Testis (tissue), 3 donors: ENCODE measurements around the gene KLHL26. TPM values are rescaled to one million over a fixed set of nuclear protein-coding genes. Genes with fewer than 3 reads are reported as not detected.
A peak's percentile ranks its signal among the peaks of the same experiment; 100 is the strongest.

Experiments used
- DNase-seq: peaks from one replicate; pipeline ENCODE4 v3.0.0-alpha.2; 2019
- H3K27ac ChIP-seq, 2 donors: fragments of 200-600 bp; sonication (generic); one replicate each; pipeline ENCODE4 v1.5.1; 2019
- H3K27me3 ChIP-seq: fragments of 200-600 bp; sonication (generic); one replicate; pipeline ENCODE4 v1.5.1; 2019
- H3K36me3 ChIP-seq: fragments of 200-600 bp; sonication (generic); one replicate; pipeline ENCODE4 v1.5.1; 2017; ENCODE audit warnings: low read depth; ENCODE audit errors: missing control alignments
- H3K4me1 ChIP-seq: fragments of 200-600 bp; sonication (generic); one replicate; pipeline ENCODE4 v1.5.1; 2019
- H3K4me3 ChIP-seq, 2 donors: fragments of 200-600 bp; sonication (generic); one replicate each; pipeline ENCODE4 v1.5.1; 2017 to 2019
- H3K9me3 ChIP-seq: fragments of 200-600 bp; sonication (generic); one replicate; pipeline ENCODE4 v1.5.1; 2017
- POLR2A ChIP-seq: fragments of 450-650 bp; IDR thresholded peaks from one replicate; pipeline ENCODE4 v1.6.1; 2017; ENCODE audit warnings: antibody characterized with exemption, mild to moderate bottlenecking, moderate library complexity
- WGBS, 2 donors: methylation state at CpG; one replicate each; pipeline ENCODE4 v1.1.5; 2018; 5-methylcytosine and 5-hydroxymethylcytosine counted together
- intact Hi-C: fragments of 100-400 bp; cut with DNase I; formaldehyde crosslinking; loops from one replicate; pipeline ENCODE4 v1.15.1; 2023; ENCODE audit warnings: low total_unique reads
- polyA plus RNA-seq: library from polyadenylated mRNA; stranded (reverse); fragments of 350-450 nt; fragmentation: Illumina TruSeq; extraction: RNeasy Lipid Tissue Mini Kit (QIAGEN cat#74804); gene quantifications from one replicate; pipeline ENCODE4 v1.2.3, GENCODE V29; 2014; ENCODE audit warnings: low read depth, low replicate concordance; ENCODE audit not compliant: insufficient read depth
- total RNA-seq, 2 donors: library from RNA; depleted of rRNA; stranded (reverse); fragments of >200 nt; gene quantifications; one replicate each; pipeline ENCODE4 v1.2.3, GENCODE V29; 2016
- TF ChIP-seq, protein P1 (sequence below), 3 experiments: fragments of 450-650 bp in 2 of 3; fragments of 200-600 bp in 1 of 3; sonication (generic) in 1 of 3; IDR thresholded peaks; one replicate each; pipeline ENCODE4 v1.5.1; 2016 to 2019; ENCODE audit warnings: antibody characterized with exemption in 3 of 3, mild to moderate bottlenecking in 2 of 3, moderate library complexity in 1 of 3

KLHL26 gene
- total and polyA plus RNA-seq, 3 donors from 2014 or later = 10.6 to 32.3 (median 16.5) TPM

DNA sequence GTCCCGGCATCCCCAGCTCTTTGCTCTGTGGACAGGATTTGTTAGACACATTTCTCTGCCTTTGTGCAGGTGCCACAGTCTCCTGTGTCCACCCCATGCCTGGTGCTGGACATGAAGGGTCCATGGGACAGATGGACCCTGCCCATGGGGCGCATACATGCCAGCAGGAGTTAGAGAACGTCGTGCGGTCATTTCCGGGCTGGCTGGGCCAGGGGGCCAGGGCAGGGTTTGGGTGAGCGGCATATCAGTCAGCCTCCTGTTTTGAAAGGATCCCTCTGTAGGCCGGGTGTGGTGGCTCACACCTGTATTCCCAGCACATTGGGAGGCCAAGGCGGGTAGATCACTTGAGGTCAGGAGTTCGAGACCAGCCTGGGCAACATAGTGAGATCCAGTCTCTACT is 11.0 kb downstream of the KLHL26 start:
- intact Hi-C loops = no loop called here
- TF ChIP-seq, protein P1, sequence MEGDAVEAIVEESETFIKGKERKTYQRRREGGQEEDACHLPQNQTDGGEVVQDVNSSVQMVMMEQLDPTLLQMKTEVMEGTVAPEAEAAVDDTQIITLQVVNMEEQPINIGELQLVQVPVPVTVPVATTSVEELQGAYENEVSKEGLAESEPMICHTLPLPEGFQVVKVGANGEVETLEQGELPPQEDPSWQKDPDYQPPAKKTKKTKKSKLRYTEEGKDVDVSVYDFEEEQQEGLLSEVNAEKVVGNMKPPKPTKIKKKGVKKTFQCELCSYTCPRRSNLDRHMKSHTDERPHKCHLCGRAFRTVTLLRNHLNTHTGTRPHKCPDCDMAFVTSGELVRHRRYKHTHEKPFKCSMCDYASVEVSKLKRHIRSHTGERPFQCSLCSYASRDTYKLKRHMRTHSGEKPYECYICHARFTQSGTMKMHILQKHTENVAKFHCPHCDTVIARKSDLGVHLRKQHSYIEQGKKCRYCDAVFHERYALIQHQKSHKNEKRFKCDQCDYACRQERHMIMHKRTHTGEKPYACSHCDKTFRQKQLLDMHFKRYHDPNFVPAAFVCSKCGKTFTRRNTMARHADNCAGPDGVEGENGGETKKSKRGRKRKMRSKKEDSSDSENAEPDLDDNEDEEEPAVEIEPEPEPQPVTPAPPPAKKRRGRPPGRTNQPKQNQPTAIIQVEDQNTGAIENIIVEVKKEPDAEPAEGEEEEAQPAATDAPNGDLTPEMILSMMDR (IDR thresholded peaks at IDR 0.05) = no peak
- TF ChIP-seq POLR2A = no peak
- WGBS, 2 donors = 90 to 92% methylated on average over 10 of the region's 10 CpGs
- H3K4me1 ChIP-seq = peaks cover 32% of the 10 kb centered on the region
- H3K36me3 ChIP-seq = no peaks in the 10 kb centered on the region
- no peaks in the 10 kb centered on the region for H3K27me3 ChIP-seq
- H3K9me3 ChIP-seq = no peaks in the 10 kb centered on the region
- no peak overlapping the region for H3K4me3 ChIP-seq
- H3K27ac ChIP-seq = peak overlapping the region in 1 of 2 donors; percentile 10
- no peak for DNase-seq

DNA sequence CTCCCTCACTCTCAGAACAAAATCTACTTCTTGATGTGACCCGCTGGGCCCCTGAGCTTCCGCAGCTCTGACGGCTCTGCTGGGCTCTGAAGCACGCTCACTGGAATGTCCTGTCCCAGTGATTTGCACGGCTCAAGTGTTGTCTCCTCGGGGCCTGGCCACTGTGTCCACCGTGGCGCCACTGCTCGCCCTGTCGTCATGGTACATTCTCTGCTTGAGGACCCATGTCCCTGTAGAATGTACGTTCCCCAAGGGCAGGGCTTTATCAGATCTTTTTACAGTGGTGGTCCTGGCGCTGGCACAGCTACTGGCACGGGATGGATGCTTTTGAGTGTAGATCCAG is 12.1 kb downstream of the KLHL26 start:
- no peaks in the 10 kb centered on the region for H3K27me3 ChIP-seq
- peak; percentile 41 for DNase-seq
- H3K27ac ChIP-seq = peak overlapping the region; percentile 27 to 85
- no peaks in the 10 kb centered on the region for H3K9me3 ChIP-seq
- WGBS, 2 donors = 51 to 65% methylated on average over 12 to 13 of the region's 13 CpGs
- intact Hi-C loops = no loop called here
- no peak overlapping the region for H3K4me3 ChIP-seq
- H3K4me1 ChIP-seq = peaks cover 32% of the 10 kb centered on the region
- TF ChIP-seq, protein P1 (IDR thresholded peaks at IDR 0.05) = no peak
- TF ChIP-seq POLR2A = no peak
- H3K36me3 ChIP-seq = no peaks in the 10 kb centered on the region

- intact Hi-C loops = no loop called here
- Histone ChIP-seq H3K36me3 (no peaks in the 10 kb centered on the region), H3K27me3 (no peaks in the 10 kb centered on the region), H3K4me1 (peaks cover 32% of the 10 kb centered on the region), H3K4me3 (no peak overlapping the region), H3K9me3 (no peaks in the 10 kb centered on the region), H3K27ac (peak overlapping the region; percentile 27 to 85)
- peak; percentile 74 for DNase-seq
- no peak for TF ChIP-seq POLR2A
- TF ChIP-seq, protein P1 (IDR thresholded peaks at IDR 0.05) = no peak
- WGBS, 2 donors = 36 to 38% methylated on average over 6 to 25 of the region's 25 CpGs
These were observed 12.7 kb downstream of the KLHL26 start for GRCh38 chr19:18649371-18650020.

DNA sequence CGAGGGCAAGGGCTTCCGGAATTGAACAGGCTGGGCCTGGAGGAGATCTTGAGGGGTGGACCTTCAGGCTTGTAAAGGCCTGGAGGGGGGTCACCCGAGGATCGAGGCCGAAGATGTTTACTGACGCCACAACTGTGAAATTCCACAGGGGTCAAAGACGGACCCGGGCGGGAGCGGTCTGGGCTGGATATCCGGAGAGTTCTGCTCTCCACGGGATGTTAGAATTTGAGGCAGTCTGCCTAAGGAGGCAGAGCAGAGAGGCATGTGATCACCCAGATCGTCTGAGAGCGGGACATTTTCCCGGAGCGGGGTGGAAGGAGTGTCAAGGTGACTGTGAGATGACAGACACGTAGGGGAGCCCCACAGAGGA is 13.2 kb downstream of the KLHL26 start:
- Histone ChIP-seq H3K9me3 (no peaks in the 10 kb centered on the region), H3K27me3 (no peaks in the 10 kb centered on the region), H3K4me1 (peaks cover 32% of the 10 kb centered on the region), H3K36me3 (no peaks in the 10 kb centered on the region), H3K27ac (peak overlapping the region; percentile 27 to 85), H3K4me3 (no peak overlapping the region)
- intact Hi-C loops = no loop called here
- 38 to 50% methylated on average over 12 to 17 of the region's 17 CpGs for WGBS, 2 donors
- peak; percentile 74 for DNase-seq
- TF ChIP-seq POLR2A = no peak
- TF ChIP-seq, protein P1 (IDR thresholded peaks at IDR 0.05) = no peak

DNA sequence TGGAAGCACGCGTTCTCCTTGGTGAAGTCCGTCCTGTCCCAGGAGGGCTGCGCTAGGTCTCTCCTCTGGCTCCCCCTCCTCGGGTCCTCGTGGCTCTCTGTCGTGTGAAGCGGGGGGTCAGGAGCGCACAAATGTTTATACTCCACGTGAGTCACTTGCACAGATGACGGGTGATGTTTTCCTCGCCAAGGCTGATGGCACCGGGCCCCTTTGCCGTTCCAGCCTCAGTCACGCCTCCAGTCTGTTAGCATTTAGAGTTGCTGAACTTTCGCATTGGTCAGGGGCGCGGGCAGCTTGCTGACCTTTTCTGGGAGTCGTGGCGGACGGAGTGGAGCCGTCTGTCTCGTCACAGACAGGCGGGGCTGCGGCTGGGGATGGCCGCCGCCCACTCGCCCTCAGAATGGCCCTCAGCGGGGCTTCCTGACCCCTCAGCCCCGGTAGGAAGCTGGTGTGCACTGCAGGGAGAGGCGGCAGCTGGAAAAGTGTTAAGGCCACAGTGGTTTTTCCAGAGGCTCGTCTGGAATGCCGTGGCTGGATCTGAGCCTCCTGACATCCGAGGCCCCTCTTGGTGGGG is 13.7 kb downstream of the KLHL26 start:
- intact Hi-C loops = no loop called here
- no peaks in the 10 kb centered on the region for H3K27me3 ChIP-seq
- WGBS, 2 donors = 62 to 69% methylated on average over 10 to 34 of the region's 34 CpGs
- H3K36me3 ChIP-seq = no peaks in the 10 kb centered on the region
- peak overlapping the region; percentile 27 to 85 for H3K27ac ChIP-seq
- no peak overlapping the region for H3K4me3 ChIP-seq
- TF ChIP-seq, protein P1 (IDR thresholded peaks at IDR 0.05) = no peak
- no peak for TF ChIP-seq POLR2A
- no peaks in the 10 kb centered on the region for H3K9me3 ChIP-seq
- peaks cover 34% of the 10 kb centered on the region for H3K4me1 ChIP-seq
- DNase-seq = peak; percentile 64
